ENCODE measurements around the gene FCGR3B.
"Not testable (repeated sequence)": the region's sequence is repeated elsewhere in the genome, so short reads cannot be mapped to it uniquely, and the experiment has no call there.

Gene FCGR3B

GRCh38 chr1:161605024-161605423 is 26.0 kb downstream of the FCGR3B start:
- DNase-seq = not testable (repeated sequence)

- DNase-seq = not testable (repeated sequence)
Measured at GRCh38 chr1:161597077-161597476, 33.9 kb downstream of the FCGR3B start.

- not testable (repeated sequence) for DNase-seq
Measured at GRCh38 chr1:161595583-161595982, 35.4 kb downstream of the FCGR3B start.

GRCh38 chr1:161595173-161595572 is 35.8 kb downstream of the FCGR3B start:
- not testable (repeated sequence) for DNase-seq

- DNase-seq = not testable (repeated sequence)
Measured at GRCh38 chr1:161594269-161594984, 36.5 kb downstream of the FCGR3B start.

- not testable (repeated sequence) for DNase-seq
Measured at GRCh38 chr1:161593092-161593755, 37.8 kb downstream of the FCGR3B start.

- DNase-seq = not testable (repeated sequence)
Measured at GRCh38 chr1:161592586-161592985, 38.4 kb downstream of the FCGR3B start.

GRCh38 chr1:161589920-161590319 is 41.1 kb downstream of the FCGR3B start:
- DNase-seq = not testable (repeated sequence)

- not testable (repeated sequence) for DNase-seq
Measured at GRCh38 chr1:161589365-161589764, 41.6 kb downstream of the FCGR3B start.

GRCh38 chr1:161588596-161588995 is 42.4 kb downstream of the FCGR3B start:
- not testable (repeated sequence) for DNase-seq

- DNase-seq = not testable (repeated sequence)
Measured at GRCh38 chr1:161582882-161583281, 48.1 kb downstream of the FCGR3B start.

- DNase-seq = not testable (repeated sequence)
Measured at GRCh38 chr1:161580879-161581537, 50.0 kb downstream of the FCGR3B start.

- not testable (repeated sequence) for DNase-seq
Measured at GRCh38 chr1:161579856-161580507, 51.0 kb downstream of the FCGR3B start.

GRCh38 chr1:161576676-161577075 is 54.3 kb downstream of the FCGR3B start:
- DNase-seq = not testable (repeated sequence)
